NCI-H2107 (cell line): Measurements from ENCODE around the gene TMEM106B.

ENCODE experiments used
- DNase-seq: peaks from one replicate; lab custom pipeline; 2025; lab: John Stamatoyannopoulos, UW

TMEM106B gene

DNA sequence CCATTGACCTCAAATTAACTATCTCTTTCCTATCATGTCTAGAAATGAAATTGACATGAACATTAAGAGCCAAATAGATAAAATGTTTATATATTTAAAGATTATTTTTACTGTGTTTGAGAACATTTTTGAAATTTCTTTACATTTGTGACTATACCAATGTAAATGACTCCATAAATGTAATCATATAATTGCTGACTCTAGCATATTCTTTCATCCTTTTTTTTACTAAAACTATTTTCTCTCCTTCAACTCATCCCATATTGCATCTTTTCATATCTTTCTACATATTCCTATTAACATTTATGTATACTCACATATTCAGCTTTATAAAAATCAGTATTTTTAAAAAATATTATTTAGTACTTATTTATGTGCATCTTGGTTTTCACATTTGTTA, 16.9 kb downstream of the TMEM106B start:
- DNase-seq, result no peak

DNA sequence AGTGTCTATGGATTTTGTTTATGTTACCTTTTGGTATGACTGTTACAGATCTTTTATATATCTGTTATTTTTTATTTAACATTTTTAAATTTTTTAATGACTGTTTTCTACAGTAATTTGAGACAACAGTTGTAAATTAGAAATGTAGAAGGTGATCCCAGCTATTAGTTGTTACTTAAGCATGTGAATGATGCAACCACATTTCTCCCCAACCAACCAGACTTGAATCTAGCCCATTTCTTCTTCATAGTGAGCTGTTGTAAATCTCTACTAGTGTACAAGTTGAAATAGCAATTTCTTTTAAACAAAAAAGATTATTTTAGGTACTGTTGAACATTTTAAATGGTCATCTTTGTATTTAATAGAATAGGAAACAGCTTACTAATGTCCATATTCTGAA, 18.0 kb downstream of the TMEM106B start:
- no peak for DNase-seq

DNA sequence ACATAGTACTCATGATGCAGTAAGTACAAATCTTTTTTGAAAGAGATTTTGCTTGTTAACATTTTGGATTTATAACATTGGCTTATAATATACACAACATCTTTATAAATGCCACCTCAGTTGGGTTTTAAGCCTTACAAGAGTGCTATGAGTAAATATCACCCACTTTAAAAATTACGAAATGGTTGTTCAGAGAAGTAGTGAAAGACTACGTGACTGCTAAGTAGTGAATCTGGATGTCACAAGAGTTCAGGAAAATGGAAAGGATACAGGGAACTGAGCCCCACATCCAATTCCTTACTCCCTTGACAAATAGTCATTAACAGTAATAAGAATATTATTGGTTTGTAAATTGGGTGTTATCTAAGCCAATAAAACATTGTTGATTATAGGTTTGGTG, 20.0 kb downstream of the TMEM106B start:
- no peak for DNase-seq

DNA sequence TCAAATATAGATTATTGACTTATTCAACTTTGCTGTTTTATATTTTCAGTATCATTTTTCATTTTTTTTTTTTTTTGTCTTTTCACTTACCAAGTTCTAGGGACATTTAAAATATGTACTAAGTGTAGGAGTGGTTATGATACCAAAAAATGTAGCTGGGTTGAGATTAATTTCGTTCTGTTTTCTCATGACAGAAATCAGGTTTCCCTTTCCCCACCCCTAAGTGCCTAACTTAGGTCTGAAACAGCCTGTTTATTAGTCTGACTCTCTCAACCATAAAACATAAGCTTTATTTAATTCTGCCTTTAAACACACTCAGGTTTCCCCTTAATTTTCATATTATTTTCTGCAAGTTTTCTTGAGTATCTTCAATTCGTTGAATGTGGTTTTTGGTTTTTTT, 22.1 kb downstream of the TMEM106B start:
- DNase-seq, result no peak

DNA sequence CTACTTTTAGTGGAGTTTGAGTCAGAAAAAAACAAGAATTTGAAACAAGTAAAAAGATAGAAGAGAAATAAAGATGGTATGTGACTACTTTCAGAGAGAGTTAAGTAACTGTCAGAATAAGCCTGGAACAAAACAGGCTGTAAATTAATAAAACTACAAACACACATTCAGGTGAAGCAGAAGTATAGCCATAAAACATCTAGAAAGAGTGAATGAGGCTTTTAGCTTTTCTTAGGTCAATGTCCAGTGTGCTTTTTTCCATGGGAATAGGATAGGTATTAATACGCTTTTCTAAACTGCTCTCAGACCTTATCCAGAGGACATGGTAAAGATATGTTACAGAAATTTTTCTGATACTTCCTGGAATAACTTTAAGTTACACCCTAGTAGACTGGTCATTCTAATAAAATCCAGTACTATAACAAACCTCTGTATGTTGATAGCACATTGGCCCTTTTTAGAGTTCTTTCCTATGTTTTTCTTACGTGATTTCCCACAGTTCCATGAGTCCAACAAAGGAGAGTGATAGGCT, 23.3 kb downstream of the TMEM106B start:
- no peak for DNase-seq

DNA sequence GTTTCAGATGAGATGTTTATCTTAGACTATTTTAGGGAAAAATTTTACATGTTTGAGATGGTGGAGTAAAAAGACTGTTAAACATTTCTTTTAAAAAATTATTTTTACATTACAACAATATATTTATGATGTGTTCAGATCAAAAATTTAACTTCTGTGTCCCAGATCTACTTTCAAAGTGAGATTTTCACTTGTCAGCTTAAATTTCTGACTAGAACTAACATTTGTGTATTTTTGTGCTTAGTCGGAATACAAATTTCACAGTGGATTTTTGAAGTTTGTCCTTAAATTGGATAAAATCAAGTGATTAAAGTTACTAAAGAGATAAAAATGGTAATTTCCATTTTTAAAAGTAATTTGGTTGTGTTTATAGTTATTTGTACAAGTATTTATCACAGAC, 24.9 kb downstream of the TMEM106B start:
- DNase-seq, result no peak

DNA sequence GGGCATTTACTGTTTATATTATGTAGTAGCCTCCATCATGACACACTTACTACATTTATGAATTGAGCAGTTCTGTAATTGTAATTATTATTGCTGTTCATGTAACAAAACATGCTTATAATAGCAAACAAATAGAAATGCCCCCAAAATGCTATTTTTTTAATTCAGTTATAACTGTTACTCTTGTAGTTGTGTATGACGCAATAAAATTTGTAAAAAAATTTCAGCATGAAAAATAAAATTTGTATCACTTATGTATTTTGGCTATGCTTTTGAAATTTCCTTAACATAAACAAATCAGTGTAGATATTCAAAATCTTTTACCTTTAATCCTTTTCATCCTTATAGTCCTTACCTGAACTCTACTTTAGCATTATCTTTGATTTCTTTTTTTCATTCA, 25.9 kb downstream of the TMEM106B start:
- DNase-seq, result no peak

DNA sequence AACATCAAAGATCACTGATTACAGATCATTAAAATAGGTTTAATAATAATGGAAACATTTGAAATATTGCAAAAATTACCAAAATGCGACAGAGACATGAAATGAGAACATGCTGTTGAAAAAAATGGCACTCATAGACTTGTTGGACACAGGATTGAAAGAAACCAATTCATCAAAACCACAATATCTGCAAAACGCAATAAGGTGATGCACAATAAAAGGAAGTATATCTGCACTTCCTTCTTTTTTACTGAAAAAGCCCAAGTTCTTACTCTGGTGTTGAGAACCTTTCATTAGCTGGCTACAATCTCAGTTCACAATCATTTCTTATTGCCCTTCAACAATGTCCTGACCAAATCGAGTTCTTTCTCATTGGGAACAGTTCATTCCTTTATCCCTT, 28.7 kb downstream of the TMEM106B start:
- no peak for DNase-seq

DNA sequence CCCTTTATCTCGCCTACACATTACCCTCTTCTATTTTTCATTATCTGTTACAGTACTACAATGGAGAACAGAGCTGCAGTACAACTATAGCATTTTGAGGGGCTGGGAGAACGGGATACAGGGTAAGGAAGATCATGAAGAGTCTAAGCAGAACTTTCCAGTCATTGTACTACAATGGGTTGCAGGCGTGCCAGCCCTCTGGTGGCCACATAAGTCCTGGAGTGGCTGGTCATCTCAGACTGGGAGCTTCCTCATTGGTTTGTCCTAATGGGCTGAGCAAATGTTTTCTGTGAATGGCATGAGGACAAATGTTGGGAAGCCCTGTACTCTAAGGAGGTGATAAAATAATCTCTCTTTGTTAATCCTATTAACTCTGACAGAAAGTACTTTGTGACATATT, 33.0 kb downstream of the TMEM106B start:
- no peak for DNase-seq

DNA sequence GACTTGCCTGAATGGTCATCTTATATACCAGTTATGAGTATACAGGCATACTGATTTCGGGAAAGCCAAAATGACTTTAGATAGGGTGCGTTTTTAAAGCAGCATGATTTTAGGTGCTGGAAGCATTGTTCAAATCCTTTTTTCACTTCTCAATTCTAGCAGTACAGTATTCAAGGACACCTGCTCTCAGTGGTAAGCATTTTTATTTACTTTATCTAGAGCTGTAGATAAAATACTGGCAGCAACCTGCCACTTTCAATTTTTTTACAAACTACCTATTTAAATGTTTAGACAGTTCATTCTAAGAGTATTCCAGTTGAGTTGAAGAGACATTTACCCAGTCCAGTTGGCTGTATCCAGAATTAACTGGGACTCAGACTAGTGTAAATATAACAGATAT, 33.6 kb downstream of the TMEM106B start:
- no peak for DNase-seq

DNA sequence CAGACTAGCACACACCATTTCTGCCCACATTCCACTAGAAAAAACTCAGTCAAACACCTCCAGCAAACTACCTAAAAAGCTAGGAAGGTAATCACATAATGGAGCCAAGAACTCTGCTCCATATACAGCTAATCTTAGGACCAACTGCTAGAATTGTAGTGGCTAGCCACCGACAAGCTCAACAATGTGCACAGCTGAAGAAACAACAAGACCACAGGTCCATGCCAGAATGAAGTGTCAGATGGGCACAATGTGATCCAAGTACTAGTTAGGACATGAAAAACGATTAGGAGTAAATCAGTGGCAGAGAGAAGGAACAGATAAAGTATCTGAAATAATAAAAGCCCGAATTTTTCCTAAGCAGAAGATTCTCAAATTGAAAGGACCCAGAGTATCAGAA, 38.6 kb downstream of the TMEM106B start:
- DNase-seq, result no peak

DNA sequence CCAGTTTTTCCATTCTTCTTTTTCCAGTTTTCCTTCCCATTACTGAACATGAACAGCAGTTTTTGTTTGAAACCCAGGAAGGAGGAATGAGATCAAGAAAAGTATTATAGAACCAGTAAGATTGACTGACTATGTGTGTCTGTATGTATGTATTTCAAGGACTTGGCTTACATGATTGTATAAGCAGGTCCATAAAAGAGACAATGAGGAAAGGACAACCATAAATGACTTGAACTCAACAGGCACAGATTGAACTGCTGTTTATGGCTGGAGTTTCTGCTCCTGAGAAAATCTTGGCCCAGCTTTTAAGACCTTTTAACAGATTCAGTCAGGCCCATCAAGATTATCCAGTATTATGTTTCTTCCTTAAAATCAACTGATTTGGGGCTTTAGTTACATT, 39.1 kb downstream of the TMEM106B start:
- DNase-seq, result no peak

DNA sequence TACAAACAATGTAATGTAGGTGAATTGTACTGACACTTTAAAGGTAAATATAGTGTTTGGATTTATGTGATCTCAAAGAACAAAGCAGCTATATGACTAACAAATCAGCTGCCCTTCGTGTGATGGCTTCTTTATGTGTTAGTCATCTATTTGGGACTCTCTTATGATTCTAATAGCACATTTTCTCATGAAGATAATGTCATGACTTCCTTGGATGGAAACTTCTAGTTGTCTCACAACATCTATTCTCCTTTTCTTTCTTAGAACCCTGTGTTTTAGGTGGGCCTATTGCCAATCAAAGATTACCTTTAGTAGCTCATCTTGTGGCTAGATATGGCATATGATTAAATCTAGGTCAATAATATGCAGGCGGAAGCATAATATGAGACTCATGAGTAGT, 45.0 kb downstream of the TMEM106B start:
- DNase-seq, result no peak

DNA sequence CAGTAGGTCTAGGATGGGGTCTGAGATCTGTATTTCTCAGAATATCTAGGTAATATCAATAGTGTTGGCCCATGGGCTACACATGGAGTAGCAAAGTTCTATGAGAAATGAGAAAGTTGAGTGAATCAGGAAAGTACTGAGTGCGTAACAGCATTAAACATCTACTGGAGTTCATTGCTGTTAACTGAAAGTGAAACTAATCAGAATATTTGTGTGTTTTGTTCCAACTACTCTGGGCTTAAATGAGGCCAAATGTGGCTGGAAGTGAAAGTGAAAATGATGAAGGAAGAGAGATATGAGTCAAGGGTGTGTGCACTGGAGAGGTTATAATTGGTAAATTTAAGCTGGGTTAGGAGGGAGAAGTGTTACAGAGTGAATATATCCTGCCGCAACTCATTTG, 46.5 kb downstream of the TMEM106B start:
- DNase-seq, result no peak

DNA sequence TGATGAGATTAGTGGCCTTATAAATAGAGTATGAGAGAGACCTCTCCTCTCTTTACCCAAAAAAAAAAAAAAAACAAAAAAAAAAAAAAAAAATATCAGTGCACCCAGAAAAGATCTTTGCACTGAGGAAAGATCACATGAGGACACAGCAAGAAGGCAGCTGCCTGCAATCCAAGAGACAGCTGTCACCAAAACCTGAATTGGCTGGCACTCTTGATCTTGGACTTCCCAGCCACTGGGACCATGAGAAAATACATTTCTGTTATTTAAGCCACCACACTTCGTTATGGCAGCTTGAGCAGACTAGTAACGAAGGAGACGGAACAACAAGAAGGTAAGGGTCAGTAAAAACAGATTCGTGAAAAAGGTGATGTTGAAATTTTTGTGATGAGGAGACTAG, 47.0 kb downstream of the TMEM106B start:
- DNase-seq, result no peak

DNA sequence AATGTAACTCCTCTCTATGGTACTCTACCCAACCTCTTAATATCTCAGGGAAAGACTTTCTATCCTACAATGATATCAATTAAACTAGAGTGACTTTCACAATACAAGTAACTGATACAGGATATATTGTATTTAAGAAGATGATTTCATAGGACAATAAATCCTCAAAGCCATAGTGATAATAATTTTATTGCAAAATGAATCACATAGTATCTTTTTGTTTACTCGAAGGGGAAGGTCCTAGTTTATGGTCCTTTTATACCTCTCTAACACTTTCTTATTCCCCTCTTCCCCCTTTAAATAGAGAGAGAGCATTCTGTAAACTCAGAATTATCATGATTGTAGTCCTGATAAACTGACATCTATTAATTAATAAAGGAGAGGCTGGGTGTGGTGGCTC, 56.4 kb downstream of the TMEM106B start:
- DNase-seq, result no peak

DNA sequence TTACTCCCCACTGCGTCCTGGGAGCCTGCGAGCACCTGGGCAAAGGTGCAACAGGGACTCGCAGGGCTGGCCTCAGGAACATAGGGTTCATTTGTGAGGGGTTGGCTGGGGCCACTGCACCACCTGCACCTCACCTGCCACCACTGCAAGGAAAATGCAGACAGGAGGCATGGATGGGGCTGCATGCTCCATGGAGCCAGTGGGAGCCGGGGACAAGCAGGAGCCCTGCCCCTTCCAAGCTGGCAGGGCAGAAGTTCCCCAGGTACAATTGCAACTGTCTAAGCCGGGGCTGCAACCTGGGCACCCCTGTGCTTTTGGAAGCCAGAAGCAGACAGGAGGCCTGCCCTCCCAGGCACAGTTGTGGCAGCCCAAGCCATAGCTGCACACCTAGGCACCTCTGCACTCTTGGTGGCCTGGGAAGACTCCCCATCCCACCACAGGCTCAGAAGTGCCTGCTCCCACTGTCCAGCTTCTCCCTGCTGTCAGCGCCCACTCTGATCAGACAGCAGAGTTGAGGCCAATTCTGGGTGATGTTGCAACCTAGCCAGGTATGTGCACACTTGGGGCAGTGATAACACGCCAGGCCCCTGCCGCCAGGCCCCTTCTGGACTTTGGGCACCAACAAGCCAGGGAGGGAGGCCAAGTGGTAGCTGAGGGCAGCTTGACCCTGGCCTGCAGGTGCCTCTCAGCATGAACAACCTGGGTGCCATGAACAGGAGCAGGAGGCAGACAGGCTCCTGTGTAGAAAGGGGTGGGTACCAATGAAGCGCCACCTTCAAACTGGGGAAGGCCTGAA, 58.2 kb downstream of the TMEM106B start:
- no peak for DNase-seq

DNA sequence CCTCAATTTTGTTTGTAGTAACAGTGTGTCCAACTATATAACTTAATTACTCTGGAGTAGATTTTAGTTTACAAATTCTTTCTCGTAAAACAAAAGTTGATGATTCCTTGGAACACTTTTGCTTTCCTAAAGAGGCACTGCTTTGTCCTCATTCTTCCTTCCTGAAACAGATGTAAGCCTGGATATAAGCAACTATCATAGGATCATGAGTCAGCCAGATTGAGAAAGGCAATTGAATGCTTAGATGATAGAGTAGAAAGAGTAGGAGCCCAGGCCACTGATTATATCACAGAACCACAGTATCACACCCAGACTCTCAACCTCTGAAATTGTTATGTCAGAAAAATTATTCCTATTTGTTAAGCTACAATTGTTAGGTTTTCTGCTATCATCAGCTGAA, 69.9 kb downstream of the TMEM106B start:
- DNase-seq, result no peak

DNA sequence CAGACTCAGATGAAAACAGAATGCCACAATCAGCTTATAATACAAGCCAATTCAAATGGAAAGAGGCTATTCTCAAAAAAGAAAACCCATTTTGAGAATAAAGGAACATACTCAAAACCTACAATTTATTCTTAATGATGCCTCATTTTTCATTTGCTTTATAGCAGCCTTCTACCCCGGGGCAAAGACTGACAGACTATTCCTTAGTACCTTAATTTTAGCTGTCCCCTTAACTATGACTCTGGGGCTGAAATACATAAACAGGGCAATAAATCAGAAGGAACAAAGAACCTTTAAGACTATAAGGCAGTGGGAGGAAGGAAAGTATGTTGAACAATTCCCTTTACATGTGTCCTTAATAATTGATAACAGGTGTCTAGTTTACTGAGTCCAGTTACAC, 76.8 kb downstream of the TMEM106B start:
- DNase-seq, result no peak

DNA sequence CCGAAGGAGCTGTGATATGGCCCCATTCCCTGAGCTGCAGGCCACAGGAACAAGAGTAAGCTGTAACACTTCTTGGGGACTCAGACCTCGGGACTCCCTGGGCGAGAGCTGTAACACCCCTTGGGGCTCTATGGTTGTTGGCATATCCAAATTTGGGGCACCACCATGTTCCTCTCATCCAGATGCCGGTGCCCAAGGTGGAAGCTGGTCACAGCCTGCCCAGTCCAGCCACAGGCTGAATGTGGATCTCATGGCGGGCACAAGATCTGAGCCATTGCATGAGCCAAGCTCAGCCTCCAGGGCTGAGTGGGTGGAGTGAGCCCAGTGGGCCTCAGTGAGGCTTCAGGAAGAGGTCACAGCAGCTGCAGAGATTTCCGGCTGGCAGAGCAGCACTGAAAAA, 78.9 kb downstream of the TMEM106B start:
- DNase-seq, result no peak

DNA sequence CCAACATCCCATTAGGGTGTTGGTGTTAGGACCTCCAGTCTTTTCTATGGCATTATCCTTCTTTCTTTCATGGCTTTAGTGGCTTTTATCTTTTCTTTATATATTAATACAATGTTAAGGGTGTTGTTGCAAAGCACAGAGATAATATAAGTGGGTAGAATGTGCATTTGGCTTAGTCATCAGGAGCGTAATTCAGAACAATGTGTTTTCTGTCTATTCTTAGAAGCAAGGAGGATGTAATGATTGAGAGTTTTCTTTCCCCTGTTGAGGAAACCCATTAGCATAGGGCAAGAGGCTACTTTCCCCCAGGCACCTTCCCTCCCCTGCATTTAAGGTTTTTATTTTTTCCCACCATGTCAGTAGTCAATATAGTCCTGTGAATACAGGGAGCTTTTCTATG, 79.7 kb downstream of the TMEM106B start:
- no peak for DNase-seq

DNA sequence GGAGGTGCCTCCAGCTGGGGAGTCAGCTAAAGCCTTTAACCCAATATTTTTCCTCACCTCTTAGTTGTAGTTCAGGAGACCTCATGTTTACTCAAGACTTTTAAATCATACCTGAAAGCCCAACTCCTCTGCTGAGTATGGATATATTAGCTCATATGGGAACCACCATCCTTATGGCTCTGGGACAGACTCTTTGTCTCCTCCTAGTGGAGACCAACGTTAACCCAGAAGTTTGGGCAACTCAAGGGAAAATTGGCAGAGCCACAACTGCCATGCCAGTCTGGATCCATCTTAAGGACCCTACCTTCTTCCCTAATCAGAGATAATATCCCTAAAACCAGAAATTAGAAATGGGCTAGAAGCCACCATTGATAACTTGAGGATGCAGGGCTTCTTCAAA, 80.8 kb downstream of the TMEM106B start:
- DNase-seq, result no peak
